Measurements from ENCODE around the gene MERTK.
"Not testable (repeated sequence)": the region's sequence is repeated elsewhere in the genome, so short reads cannot be mapped to it uniquely, and the experiment has no call there.

GRCh38 chr2:111909997-111910396, 11.6 kb downstream of the MERTK start:
- TF ChIP-seq, protein P1, sequence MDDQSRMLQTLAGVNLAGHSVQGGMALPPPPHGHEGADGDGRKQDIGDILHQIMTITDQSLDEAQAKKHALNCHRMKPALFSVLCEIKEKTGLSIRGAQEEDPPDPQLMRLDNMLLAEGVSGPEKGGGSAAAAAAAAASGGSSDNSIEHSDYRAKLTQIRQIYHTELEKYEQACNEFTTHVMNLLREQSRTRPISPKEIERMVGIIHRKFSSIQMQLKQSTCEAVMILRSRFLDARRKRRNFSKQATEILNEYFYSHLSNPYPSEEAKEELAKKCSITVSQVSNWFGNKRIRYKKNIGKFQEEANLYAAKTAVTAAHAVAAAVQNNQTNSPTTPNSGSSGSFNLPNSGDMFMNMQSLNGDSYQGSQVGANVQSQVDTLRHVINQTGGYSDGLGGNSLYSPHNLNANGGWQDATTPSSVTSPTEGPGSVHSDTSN (IDR thresholded peaks at IDR 0.05; ENCODE audit: insufficient replicate concordance, low read depth, low read length): not testable (repeated sequence)
- not testable (repeated sequence) for TF ChIP-seq TCF7 (IDR thresholded peaks at IDR 0.05; ENCODE audit: borderline replicate concordance); CHD4 (IDR thresholded peaks at IDR 0.05); RAD21 (IDR thresholded peaks at IDR 0.05; ENCODE audit: insufficient read depth, low read depth, low read length); IKZF1 (conservative IDR thresholded peaks at IDR 0.05); RB1 (IDR thresholded peaks at IDR 0.05; ENCODE audit: borderline replicate concordance)
- TF ChIP-seq, protein P2, sequence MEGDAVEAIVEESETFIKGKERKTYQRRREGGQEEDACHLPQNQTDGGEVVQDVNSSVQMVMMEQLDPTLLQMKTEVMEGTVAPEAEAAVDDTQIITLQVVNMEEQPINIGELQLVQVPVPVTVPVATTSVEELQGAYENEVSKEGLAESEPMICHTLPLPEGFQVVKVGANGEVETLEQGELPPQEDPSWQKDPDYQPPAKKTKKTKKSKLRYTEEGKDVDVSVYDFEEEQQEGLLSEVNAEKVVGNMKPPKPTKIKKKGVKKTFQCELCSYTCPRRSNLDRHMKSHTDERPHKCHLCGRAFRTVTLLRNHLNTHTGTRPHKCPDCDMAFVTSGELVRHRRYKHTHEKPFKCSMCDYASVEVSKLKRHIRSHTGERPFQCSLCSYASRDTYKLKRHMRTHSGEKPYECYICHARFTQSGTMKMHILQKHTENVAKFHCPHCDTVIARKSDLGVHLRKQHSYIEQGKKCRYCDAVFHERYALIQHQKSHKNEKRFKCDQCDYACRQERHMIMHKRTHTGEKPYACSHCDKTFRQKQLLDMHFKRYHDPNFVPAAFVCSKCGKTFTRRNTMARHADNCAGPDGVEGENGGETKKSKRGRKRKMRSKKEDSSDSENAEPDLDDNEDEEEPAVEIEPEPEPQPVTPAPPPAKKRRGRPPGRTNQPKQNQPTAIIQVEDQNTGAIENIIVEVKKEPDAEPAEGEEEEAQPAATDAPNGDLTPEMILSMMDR (IDR thresholded peaks at IDR 0.05 in 2 of 3, conservative IDR thresholded peaks at IDR 0.05 in 1 of 3; ENCODE audit: control insufficient read depth in 2 of 3, extremely low read depth in 1 of 3, insufficient read depth in 1 of 3, low read depth in 3 of 3, low read length in 3 of 3): not testable (repeated sequence)

Measured in GM12878 (cell line).